HL-60/S4 treated with retinoic acid at 250 ng/mL for 4 days and 3 days (cell line): ENCODE data around the gene SLC35F3.

Experiments
- in situ Hi-C: fragments of 300-500 bp; cut with MboI; formaldehyde crosslinking; loops from 2 replicates; pipeline ENCODE4 v1.7.0; 2022; ENCODE audit warnings: low sequenced_read_pairs

SLC35F3 gene

DNA sequence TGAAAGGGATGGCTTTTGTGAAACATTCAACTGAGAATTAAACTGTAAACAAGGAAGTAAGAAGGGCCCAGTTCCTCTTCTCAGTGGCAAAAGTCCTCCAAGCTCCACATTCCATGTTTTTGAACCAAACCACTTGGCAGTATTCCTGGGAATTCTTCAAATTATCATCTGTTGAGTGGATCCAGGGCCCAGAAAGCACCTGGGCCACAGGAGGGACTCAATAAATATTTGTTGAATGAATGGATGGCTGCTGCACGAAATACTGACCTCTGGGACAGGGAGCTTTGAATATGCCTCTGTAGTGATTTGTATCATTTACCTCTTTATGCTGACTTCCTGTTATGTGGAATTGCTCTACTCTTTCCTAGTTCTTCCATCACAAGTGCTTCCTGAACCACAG is 4.7 kb downstream of the SLC35F3 start:
- in situ Hi-C loops: no loop called here

DNA sequence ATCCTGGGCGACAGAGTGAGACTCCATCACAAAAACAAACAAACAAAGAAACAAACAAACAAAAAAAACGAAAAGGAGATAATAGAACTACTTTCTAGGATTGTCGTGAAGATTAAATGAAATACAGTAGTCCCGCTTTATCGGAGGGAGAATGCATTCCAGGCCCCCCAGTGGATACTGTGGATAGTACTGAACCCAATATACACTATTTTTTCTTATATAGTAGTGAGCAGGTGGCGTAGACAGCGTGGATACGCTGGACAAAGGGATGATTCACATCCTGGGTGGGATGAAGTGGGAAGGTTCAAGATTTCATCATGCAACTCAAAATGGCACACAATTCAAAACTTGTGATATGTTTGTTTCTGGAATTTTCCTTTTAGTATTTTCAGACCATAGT is 8.0 kb downstream of the SLC35F3 start:
- in situ Hi-C loops: no loop called here

DNA sequence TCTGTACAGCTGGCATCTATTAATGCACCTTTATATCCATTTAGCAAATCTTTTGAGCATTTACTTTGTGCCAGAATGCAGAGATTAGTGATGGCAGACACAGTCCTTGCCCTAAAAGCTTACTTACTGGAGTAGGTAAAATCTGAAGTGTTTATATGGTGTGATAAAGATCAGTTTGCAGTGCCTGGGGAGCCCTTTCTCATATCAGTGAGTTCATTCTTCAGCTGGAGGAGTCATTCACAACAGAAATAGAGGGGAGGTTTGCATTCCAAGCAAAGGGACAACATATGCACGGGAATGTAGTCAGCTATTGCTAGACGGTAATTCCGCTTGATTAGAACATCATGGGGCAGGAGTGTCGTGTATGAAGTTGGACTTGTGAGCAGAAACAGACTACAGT is 8.4 kb downstream of the SLC35F3 start:
- in situ Hi-C loops: no loop called here

DNA sequence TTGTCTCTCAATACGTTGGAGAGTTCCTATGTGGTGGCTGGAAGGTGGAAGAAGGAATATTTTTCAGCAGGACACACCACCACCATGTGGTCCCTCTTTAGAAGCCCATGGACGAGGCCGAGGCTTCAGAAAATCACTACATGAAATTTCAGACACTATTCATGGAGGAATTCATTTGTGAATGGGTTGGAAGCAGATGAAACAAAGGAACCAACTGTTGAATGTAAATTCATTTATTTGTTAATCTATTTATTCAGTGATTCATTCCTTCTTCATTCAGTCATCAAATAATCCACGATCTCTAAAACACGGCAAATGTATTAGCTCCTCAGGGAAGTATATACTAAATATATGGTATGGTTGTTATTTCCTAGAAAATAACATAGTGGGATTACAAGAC is 12.2 kb downstream of the SLC35F3 start:
- in situ Hi-C loops: no loop called here

DNA sequence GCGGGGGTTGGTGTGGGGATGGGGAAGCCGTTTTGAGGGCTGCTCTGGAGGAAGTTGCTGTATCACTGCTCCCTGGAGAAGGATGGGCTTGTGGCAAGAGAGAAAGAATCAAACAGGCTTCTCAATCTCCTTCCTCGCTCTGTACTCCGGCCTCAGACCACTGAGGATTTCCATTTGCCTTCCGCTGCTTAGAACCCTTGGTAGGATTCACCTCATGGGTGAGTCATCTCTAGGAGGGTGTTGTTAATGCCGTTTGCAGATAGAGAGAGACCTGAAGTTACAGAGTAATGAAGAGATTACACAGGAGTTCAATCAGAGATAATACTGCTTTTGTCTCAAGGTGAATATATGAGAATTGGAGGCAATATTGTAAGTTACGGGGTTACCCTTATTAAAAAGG is 15.3 kb downstream of the SLC35F3 start:
- in situ Hi-C loops: no loop called here

DNA sequence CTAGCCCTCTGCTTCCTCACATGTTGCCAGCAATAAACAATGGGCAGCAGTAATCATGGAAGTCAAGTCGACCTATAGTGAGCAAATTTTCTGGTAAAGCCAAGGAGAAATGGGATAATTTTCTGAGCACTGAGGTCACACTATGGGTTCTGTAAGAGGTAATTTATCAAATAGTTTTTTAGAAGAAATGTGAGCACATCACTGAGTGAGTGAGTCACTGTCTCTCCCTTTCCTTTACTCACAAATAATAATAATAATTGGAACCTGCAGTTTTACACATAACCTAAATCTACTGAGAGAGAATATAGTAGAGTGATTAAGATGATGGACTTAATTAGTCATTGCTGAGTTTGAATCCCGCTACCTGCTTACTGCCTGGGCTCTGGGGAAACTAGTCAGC is 23.6 kb downstream of the SLC35F3 start:
- in situ Hi-C loops: no loop called here

DNA sequence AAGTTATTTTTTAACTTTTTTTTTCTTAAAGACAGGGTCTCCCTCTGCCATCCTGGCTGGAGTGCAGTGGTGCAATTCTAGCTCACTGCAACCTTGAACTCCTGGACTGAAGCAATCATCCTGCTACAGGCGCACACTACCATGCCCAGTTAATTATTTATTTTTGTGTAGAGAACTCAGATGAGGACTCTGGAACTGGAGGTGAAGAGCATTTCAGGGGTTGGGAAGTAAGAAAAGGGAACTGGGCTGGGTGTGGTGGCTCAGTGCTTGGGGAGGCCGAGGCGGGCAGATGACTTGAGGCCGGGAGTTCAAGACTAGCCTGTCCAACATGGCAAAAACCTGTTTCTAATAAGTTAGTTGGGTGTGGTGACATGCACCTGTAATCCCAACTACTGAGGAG is 28.9 kb downstream of the SLC35F3 start:
- in situ Hi-C loops: no loop called here

DNA sequence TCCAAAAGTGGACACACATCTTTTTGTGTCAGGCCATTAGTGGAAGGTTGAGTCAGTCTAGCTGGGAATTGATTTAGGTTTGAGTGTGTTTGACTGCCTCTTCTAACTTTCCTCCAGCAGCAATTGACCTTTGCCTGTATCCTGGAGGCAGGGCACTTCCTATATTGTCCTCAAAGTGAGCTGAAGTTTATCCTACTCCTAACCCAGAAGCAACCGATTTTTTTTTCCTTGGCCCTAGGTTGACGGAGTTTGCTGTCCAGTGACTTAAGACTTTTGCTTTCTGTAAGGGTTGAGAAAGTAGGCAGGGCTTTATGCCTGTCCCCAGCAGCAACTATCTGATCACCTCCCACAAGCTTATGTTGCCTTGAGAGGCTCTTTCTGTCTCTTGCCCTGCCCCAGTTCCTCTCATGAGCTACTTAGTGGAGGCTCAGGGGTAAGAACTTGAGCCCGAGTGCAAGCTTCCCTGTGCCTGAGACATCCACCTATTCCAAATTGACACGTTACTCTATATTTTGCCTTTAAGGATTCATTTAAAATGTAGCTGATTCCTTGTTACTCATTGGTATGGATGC is 30.9 kb downstream of the SLC35F3 start:
- in situ Hi-C loops: no loop called here

DNA sequence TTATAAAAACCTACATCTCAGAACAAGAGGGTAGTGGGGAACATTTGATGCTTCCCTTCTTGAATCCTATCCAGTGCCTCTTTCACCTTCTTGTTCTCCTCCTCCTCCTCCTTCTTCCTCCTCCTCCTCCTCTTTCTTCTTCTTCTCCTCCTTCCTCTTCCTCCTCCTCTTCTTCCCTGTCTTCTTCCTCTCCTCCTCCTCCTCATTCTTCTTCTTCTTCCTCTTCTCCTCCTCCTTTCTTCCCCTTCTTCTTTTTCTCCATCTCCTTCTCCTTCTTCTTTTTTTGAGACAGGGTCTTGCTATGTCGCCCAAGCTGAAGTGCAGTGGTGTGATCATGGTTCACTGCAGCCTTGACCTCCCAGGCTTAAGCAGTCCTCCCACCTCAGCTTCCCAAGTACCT is 31.9 kb downstream of the SLC35F3 start:
- in situ Hi-C loops: no loop called here

DNA sequence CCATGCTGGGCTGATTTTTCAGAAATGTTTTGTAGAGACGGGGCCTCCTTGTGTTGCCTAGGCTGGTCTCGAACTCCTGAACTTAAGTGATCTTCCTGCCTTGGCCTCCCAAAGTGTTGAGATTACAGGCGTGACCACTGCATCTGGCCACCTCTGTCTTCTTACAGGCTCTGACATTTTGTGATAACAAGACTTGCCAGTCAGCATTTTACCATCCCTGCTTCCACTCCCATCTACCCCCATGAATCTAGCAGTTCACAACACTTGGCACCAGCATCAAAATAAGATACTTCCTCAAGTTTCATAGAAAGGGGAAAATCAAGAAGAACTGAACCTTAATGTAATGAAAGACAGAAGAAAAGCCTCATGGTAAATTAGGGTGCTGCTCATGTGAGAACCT is 32.4 kb downstream of the SLC35F3 start:
- in situ Hi-C loops: no loop called here

DNA sequence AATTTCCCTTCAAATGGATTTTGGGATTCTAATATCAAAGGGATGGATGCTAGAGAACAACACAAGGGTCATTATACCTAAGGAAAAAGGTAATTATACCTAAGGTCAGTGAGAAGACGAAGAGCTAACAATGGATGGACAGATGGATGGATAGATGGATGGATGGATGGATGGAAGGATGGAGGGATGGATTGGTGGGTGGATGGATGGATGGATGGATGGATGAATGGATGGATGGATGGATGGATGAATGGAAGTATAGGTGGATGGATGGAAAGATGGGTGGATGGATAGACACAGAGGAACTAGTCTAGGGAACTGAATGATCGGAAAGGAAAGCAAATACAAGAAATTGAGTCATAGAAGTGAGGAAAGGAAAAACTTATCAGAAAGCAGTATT is 34.0 kb downstream of the SLC35F3 start:
- in situ Hi-C loops: no loop called here

DNA sequence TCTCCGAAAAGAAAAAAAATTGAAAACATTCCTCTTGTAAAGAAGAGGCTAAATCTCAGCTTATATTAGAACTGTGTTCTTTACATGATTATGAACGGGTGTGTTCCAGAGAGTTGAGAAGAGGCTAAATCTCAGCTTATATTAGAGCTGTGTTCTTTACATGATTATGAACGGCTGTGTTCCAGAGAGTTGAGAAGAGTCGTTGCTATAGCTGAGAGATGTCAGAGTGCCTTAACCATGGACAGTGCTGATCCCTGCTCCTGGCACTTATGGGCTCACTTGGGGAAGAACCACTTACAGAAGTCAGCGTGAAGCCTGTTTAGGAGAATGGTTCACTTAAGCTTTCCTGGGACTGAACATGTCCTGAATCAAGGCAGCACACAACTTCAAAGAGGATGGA is 35.0 kb downstream of the SLC35F3 start:
- in situ Hi-C loops: no loop called here

DNA sequence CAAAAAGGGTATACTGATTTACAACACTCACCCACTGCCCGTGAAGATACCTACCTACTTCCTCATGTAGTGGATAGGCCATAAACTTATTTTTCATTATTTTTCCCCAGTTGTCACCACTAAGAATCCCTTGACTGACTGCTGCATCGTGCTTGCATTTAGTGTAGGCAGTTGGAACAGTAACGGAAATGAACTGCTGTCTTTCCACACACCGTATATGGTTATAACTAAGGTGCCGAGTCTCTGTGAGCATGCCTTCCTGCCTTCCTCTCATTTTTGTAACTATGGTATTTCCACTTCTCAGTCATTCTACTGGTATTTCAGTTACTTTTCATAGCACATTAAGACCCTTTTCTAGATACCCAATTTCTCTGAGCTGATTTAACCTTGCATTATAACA is 36.4 kb downstream of the SLC35F3 start:
- in situ Hi-C loops: no loop called here

DNA sequence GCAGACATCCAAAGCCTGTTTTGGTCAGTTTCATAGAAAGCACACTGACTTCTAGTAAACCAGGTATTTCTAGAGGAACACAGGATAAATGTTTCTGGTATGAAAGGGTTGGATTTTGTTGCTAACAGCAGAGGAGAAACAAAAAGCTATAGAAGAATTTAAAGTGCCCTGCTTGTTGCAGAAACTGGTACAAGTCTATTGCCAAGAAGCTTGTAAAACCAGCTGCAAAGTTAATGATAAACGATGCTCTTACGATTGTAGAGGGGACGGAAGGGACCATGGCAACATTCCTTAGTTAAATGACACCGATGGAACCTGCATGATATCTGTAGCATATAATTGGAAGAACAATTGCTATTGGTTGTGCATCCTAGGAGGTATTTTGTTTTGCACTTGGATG is 40.1 kb downstream of the SLC35F3 start:
- in situ Hi-C loops: no loop called here

DNA sequence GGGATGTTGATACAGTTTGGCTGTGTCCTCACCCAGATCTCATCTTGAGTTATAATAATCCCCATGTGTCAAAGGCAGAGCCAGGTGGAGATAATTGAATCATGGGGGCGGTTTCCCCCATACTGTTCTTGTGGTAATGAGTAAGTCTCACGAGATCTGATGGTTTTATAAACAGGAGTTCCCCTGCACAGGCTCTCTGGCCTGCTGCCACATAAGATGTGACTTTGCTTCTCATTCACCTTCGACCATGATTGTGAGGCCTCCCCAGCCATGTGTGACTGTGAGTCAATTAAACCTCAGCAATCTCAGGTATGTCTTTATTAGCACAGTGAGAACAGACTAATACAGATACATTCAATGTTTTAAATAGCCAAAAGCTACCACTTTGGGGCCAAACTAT is 41.1 kb downstream of the SLC35F3 start:
- in situ Hi-C loops: no loop called here

DNA sequence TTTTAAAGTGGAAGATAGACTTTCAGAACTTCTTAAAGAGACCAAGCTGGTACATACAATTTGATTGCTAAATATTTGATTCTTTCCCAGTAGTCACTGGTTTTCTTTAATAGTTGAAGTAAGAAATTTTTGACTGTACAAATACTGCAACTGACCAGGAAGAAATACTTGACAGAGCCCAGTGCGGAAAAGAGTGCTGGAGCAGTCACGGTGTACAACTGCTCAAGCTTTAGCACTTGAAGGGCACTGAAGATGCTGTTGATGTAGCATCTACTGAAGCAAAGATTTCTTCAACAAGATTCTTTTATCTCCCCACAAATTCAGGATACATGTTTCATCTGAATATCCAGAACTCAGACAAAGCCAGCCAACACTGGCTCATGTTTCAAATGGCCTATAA is 41.5 kb downstream of the SLC35F3 start:
- in situ Hi-C loops: no loop called here

DNA sequence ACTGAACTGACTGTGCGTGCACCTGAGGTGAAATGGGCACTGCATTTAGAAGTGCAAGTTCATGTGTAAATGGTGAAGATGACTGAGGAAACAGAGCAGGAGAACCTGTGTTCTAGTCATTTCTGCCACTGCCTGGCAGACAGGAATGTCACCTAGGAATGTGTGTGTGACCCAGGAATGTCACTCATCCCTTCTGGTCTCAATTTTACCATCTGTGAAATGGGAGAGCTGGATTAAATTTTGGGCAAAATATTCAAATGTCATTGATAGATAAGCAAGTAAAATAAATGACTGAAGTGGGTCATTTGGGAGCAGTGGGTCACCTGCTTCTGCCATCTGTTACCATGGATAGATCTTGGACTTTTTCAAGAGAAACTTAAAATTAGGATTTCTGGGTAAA is 42.2 kb downstream of the SLC35F3 start:
- in situ Hi-C loops: no loop called here

DNA sequence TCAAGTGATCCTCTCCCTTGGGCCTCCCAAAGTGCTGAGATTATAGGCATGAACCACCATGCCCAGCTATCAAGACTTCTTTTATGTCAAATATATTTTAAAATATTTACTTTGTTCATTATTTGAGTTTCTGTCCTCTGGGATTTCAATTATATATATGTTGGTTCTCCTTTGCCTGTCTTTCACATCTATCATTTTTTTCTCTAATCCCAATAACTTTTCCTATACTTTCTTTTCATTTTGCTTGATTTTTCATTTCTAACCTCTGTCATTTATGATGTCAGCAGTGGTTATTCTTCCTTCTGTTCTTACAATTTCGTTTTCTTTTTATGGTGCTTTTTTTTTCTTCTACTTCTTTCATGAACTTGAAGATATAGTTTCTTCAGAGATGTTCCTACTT is 47.3 kb downstream of the SLC35F3 start:
- in situ Hi-C loops: no loop called here

DNA sequence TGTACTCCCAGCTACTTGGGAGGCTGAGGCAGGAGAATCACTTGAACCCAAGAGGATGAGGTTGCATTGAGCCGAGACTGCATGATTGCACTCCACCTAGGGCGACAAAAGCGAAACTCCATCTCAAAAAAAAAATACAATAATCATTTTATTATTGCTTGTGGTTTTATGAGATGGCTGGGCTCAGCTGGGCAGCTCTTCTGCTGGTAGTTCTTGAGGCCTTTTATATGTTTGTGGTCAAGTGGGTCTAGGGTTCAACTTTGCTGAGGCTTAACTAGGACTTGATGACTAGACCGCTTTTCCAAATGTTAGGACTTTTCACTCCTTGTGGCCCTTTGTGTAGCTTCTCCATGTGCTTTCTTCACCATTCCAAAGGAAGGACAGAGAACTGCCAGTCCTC is 53.2 kb downstream of the SLC35F3 start:
- in situ Hi-C loops: no loop called here

DNA sequence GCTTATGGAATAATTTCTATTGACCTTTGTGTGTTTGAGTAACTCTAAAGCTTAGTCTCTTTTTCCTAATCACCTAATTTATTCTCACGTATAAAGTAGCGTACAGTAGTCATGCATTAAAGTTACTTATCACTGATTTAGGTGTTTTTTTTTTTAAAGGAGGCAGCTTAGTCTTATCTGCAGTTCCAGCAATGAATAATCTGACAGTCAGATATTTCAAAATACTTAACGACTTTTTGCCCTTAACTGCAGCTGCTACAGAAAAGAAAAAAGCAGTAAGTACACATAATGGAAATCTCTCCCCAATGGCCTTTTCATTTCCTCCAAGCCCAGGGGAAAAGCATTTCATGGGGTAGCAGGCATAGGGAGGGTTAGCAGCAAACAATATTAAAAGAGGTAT is 54.6 kb downstream of the SLC35F3 start:
- in situ Hi-C loops: no loop called here

DNA sequence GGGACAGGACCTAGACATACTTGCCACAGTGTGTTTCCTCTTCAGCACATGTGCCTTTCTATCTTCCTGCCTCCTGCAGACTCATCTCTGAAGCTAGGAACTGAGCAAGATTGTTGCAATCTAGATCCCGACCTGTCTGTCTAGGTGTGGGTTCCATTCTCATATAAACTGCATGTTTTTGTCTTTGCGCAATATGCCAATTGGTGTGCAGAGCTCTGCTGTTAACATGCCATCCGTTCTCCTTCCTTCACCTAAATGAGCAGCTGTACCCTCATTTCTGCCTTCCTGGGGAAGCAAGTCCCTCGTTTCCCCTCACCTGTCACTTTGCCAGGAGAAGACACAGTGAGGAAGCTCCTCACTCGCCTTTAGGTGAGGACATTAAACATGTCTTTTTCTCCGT is 55.5 kb downstream of the SLC35F3 start:
- in situ Hi-C loops: no loop called here

DNA sequence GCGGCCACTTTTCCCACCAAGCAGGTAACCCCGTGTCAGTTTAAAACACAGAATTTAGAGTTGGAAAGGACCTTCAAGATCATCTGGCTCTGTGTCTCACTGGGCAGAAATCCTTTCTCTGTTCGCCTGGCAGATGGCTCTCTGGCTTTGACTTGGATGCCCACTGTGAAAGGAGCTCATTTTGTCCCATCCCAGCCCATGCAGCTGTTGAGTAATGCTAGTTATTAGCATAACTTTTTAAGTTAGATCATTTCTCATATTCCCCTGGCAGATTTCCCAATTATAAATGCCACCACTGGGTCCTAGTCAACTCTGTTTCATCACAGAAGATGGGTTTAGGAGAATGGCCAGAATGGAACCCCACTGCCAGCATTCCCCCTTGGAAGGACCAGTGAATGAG is 55.9 kb downstream of the SLC35F3 start:
- in situ Hi-C loops: no loop called here

DNA sequence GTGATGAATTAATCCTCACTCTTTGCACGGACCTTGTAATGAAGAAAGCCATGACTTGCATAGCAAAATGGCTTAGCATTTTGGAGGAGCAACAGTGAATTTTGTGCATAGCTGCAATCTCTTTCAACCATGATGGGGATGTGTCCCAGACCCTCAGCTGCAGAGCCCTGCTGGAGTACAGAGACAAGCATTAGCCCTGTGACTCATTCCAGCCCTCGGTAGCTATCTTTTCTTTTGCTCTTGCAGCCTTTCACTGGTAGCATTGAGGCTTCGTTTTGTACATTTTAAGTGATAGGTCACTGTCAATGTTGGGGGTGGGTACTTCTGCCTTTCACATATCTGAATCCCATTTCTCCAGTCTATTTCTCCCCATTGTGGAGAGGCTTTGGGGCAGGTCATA is 58.4 kb downstream of the SLC35F3 start:
- in situ Hi-C loops: no loop called here

DNA sequence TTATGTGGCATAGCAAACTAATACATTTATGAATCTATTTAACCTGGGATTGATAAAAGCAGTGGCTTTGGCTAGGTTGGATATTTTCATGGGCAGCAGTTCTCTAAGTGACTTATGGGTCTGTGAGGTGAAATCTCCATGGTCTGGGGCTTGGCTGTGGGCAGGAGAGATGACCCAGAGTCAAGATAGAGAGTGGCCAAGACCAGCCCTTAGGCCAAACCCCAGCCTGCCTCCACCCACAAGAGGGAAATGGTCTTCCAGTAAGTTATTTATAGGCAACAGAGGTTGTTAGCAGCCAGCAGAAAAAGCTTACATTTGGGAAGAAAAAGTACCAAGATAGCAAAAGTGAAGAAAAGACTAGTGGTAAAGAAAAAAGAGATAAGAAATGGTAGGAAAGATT is 61.4 kb downstream of the SLC35F3 start:
- in situ Hi-C loops: no loop called here
